GM19438 (cell line): ENCODE measurements around the gene VAV3.

Experiments
- ATAC-seq: cut with Tn5 transposase; IDR thresholded peaks from one replicate; pipeline ENCODE4 v1.9.1; 2021; ENCODE audit warnings: low read depth; ENCODE audit not compliant: unreplicated experiment

The VAV3 gene

GRCh38 chr1:107939256-107939655 lies 25.7 kb downstream of the VAV3 start:
- ATAC-seq, result no peak

DNA sequence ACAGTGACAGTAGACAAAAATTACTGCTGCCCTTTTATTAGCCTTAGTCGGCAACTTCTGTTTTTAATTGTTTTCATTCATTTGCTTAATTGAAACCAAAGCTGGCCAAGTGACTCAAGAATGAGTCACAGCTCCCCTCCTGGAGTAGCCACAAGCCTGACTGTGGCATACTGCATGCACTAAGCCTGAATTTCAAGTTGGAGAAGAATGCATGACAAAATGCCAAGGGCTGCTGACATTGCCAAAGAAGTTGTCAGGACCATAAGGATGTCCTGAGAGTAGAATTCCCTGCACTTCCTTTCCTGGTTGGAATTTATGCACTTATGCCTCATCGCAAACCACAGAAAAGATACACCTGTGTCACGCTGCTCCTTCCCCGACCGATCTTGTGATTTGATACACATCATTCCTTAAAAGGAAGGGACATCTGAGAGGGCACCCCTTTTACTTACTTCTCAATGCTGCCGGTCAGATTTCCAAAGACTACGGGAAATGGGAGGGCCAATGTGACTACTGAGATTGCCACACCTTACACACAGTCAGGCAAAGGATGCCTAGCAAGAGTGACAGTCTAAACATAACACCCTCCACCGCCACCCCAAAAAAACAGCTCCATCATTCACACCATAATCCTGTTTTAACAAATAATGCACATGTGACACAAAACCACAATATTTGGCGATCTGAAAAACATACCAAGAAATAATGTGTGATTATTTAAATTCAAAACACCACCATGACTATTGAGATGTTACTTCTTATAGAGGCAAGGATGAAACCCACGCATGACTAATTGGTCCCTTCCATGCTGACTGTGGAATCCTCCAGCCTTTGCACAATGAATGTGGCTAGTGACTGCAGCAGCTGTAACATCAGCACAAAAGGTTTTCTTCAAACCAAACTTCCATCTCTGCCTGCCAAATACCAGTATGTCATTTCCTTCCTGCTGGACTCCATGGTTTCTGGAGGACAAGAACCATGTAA lies 28.2 kb downstream of the VAV3 start:
- no peak for ATAC-seq

DNA sequence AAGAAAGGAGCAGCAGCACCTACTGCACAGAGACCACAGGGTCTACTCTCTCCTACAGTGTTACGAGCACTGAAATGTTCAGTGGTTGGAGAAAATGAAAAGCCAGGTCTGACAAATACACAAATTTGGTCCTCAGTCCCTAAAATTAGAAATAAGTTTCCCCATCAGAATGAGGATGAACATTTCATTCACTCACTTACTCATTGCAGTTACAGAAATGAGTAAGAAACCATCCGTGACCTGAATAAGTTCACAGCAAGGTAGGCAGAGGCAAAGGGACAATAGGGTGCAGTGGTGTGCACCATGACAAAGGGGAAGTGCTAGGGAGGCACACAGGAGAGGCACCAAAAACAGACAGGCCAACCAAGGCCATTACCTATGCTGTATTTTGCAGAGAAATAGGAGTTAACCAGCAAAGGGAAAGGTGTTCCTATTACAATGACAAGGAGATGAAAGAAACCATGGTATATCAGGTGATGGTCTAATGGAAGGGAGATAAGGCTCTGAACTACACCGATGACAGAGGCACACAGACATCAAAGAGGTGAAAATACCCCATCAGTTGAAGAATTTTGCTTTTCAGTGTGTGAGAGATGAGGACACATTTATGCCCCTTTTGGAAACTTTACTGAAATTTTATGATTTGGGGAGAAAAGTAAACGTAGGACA lies 29.4 kb downstream of the VAV3 start:
- ATAC-seq, result peak; percentile 84

DNA sequence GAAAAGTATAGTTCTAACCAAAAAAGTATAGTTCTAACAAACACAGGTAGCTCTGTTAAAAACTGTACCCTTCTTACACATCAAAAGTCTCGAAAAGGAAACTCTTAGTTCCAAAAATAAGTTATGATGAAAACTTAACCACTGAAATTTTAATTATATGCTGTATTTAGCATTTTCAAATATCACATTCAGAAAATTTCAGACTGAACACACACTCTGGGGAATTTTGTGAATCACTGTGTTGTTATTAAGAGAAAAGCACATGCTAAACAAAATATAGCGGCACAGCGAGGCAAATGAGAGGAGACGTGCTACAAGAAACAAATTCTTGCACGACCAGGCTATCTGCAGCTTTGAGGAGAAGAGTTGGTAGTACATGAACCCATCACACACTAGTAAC lies 30.4 kb downstream of the VAV3 start:
- no peak for ATAC-seq

DNA sequence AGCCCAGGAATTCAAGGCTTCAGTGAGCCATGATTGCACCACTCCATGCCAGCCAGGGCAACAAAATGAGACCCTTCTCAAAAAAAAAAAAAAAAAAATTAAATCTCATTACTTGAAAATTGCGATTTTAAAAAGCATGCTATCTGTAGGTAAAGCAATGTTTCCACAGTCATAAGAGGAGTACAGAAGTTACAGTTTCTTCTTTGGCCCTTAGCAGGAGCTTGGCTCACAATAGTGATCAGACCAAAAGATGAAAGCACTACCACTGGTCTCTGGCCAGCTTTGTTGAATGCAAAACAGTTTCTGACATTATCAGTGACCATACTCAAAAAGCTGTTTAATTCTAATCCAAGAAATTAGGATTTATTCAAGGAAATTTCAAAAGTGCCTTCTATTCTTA lies 31.2 kb downstream of the VAV3 start:
- ATAC-seq, result no peak

- no peak for ATAC-seq
These were observed 34.7 kb downstream of the VAV3 start for GRCh38 chr1:107930292-107930691.

DNA sequence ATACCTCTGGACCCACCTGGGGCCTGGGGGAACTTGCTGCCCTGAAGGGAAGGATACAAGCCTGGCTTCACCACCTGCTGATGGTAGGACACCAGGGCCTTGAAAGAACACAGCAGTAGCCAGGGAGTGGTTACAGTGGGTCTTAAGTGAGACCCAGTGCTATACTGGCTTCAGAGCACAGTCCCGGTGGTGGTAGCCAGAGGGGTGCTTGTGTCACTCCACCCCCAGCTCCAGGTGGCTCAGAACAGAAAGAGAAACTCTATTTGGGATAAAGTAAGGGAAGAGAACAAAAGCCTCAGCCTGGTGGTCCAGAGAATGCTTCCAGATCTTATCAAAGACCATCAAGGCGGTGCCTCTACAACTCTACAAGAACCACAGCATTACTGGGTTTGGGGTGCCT lies 37.2 kb downstream of the VAV3 start:
- ATAC-seq, result no peak

DNA sequence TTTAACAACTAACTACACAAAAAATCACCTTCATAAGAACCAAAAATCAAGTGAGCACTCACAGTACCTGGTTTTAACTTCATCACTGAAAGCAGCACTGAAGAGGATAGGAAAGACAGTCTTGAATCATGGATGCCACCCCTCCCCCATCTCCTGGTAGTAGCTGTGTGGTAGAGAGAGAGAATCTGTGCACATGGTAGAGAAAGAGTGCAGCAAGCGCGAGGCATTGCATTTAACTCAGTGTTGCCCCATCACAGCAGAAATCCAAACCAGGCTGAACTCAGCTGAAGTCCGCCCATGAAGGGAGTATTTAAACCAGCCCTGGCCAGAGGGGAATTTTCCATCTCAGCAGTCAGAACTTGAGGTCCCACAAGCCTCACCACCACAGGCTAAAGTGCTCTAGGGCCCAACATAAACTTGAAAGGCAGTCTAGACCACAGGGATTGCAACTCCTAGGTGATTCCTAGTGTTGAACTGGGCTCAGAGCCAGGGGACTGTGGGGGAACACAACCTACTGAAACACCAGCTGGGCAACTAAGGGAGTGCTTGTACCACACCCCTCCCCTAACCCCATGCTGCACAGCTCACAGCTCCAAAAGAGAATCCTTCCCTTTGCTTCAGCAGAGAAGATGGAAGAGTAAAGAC lies 38.4 kb downstream of the VAV3 start:
- no peak for ATAC-seq

DNA sequence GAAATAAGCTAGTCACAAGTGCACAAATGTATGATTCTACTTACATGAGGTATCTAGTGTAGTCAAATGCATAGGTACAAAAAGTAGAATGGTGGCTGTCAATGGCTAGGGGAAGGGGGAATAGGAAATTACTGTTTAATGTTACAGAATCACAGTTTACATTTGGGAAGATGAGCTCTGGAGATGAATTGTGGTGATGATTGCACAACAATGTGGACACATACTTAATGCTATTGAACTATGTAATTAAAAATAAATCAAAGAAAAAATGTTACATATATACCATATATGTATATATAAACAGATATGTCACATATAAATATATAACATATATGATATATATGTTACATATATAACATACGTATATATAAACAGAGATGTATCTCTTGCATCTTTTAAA lies 39.4 kb downstream of the VAV3 start:
- ATAC-seq, result no peak

DNA sequence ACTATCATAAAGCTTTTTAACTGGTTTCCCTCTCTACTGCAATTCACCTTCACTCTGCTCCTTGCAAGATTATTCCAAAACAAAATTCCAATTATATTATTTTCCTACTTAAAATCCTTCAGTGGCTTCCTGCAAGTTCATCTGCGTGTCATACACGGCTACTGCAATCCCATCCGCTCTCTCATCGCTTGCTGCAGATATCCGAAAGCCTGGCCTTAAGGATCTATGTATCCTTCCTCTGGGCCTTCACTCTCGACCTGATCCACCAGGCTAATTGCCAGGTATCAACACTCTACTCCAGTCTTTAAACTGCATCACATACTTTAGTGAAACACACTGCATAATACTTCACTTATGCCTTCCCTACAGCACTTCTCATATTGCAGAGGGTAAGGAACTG lies 44.0 kb downstream of the VAV3 start:
- no peak for ATAC-seq

DNA sequence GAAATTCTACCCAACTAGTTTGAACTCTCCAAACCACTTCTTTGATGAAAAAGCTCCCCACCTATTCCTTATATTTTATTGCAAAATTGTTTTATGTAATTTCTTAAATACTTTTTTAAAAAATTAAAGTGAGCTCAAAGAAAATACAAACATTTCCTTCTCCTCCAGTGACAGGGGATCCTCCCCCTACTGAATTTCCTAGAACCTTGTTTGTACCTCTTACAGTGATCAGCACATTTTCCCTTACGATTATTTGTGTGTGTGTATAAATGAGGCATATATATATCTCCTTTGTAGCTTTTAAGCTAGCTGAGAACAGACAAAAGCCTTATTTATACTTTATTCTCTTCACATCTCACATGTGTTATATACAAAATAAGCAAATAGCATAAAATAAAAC lies 44.4 kb downstream of the VAV3 start:
- no peak for ATAC-seq

- no peak for ATAC-seq
These were observed 45.0 kb downstream of the VAV3 start for GRCh38 chr1:107919953-107920352.

DNA sequence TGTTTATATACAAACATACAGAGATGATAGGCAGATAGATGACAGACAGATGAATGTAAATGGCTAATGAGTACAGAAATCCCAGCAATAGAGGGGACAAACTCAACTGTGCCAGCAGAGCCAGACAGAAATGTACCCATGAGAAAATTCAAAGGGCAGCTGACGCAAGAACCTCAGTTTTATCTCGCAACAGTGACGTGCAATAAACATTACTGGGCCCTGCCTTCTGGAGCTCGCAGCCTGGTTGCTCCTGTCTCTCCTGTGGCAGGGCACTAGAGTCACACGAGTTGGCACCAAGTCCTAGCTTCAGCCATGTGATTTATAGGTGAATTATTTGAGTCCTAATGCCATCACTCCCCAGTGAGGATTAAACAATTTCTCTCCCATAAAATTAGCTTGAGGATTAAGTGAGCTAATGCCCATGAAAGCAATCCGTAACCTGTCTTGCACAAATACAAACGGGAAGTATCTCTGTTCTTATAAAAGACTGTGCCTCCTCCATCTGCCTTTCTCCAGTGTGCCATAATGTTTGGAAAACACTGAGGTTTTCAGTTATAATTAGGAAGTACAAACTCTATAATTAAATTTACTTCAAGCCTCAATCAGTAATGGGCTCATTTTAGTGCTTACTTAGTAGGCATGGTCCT lies 50.7 kb downstream of the VAV3 start:
- no peak for ATAC-seq

DNA sequence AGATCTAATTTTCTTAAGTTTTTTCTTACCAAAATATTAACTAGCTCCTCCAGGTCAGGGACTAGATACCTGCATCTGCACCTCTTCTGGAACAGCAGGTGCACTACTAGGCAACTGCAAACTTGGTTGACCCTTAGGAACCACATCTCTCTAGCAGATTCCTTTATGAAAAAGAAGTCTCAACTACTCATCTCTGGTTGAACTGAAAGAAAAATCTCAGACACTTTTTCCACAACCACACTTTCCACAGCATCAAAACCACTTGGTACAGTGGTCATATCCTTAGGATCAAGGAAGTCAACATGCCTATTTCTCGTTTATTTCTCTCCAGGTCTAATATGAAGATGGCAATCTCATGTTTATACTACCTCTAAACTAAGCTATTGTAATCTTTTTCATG lies 52.3 kb downstream of the VAV3 start:
- no peak for ATAC-seq

GRCh38 chr1:107900090-107900945 lies 64.7 kb downstream of the VAV3 start:
- no peak for ATAC-seq

DNA sequence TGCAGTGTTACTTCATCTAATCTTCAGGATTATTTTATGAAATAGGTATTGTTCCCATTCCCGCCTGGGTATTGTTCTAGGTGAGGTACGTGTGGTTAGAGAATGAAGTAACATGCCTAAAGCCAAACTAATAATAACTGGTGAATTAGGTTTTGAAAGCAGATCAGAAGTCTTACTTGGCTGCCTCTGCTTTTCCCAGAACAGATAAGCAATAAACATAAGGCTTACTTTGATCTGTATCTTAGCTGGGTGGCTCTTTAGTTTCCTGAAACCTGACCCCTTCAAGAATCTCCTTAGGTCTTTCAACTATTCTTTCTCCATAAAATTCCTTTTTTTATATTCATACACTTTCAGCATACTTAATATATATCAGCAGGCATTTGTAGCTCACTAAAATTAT lies 65.3 kb downstream of the VAV3 start:
- ATAC-seq, result no peak

GRCh38 chr1:107897438-107898345 lies 67.3 kb downstream of the VAV3 start:
- no peak for ATAC-seq

- ATAC-seq, result no peak
These were observed 68.0 kb downstream of the VAV3 start for GRCh38 chr1:107896936-107897335.

GRCh38 chr1:107896401-107896800 lies 68.6 kb downstream of the VAV3 start:
- ATAC-seq, result no peak
